Pancreas (tissue), 10 donors: ENCODE measurements around the gene RNPS1. TPM values are rescaled to one million over a fixed set of nuclear protein-coding genes. Genes with fewer than 3 reads are reported as not detected.
"Not testable (repeated sequence)": the region's sequence is repeated elsewhere in the genome, so short reads cannot be mapped to it uniquely, and the experiment has no call there.

Source experiments
- ATAC-seq, 4 donors: fragments of 200-7000 bp; cut with Tn5 transposase; one replicate each; pipeline versions ENCODE4 v1.8.0 to v1.9.1; 2020; ENCODE audit warnings: mild to moderate bottlenecking in 4 of 4, moderate library complexity in 4 of 4
- DNase-seq, 6 donors: peaks; one replicate each; pipeline ENCODE4 v3.0.0-alpha.2; 2020
- FAIRE-seq: peaks from 2 replicates; lab custom pipeline; 2012; peaks lifted over from hg19 to GRCh38; lab: Jason Lieb, UNC
- H3K27ac ChIP-seq, 4 donors: fragments of 200-600 bp; sonication (generic); 1 replicate in 3 of 4; 2 replicates in 1 of 4; pipeline versions ENCODE4 v1.5.0 to v1.8.0; 2020
- H3K27me3 ChIP-seq, 4 donors: fragments of 200-600 bp; one replicate each; pipeline ENCODE4 v1.8.0; 2021
- H3K36me3 ChIP-seq, 3 donors: fragments of 200-600 bp; sonication (generic) in 1 of 3; one replicate each; pipeline versions ENCODE4 v1.5.0 to v1.8.0; 2020 to 2021
- H3K4me1 ChIP-seq, 3 donors: fragments of 200-600 bp; one replicate each; pipeline ENCODE4 v1.8.0; 2021
- H3K4me3 ChIP-seq, 4 donors: fragments of 200-600 bp; sonication (generic) in 2 of 4; one replicate each; pipeline versions ENCODE4 v1.5.0 to v1.8.0; 2020 to 2021
- H3K9me3 ChIP-seq, 4 donors: fragments of 200-600 bp; one replicate each; pipeline ENCODE4 v1.8.0; 2021
- WGBS, 2 donors: extraction: QIAGEN DNeasy Blood & Tissue Kit; methylation state at CpG; one replicate each; pipeline ENCODE4 v1.1.7; 2013; 5-methylcytosine and 5-hydroxymethylcytosine counted together
- intact Hi-C, 3 donors: fragments of 100-400 bp; cut with DNase I; formaldehyde crosslinking; loops; one replicate each; pipeline versions ENCODE4 v1.11.1 to v1.14.2; 2022
- polyA plus RNA-seq, 2 donors: library from polyadenylated mRNA; stranded (reverse); fragments of 200-250 nt; gene quantifications; one replicate each; pipeline ENCODE4 v1.2.3, GENCODE V29; 2013
- total RNA-seq, 6 donors: library from RNA; stranded (reverse); fragmentation: NEBNext Ultra II Directional in 4 of 6; extraction: Animal tissue kit (Norgen Biotek cat#: 25700) in 4 of 6; gene quantifications; one replicate each; pipeline versions ENCODE4 v1.2.1 to v1.2.4, GENCODE V29; 2021 to 2023
- TF ChIP-seq, protein P1 (sequence below), 4 donors: fragments of 200-600 bp; sonication (generic) in 3 of 4; IDR thresholded peaks; one replicate each; pipeline versions ENCODE4 v1.5.0 to v1.8.0; 2021; ENCODE audit warnings: antibody characterized with exemption in 4 of 4
- donor health status: healthy with polysubstance abuse.
- donor health status: DM: no; HTN: no; CAD: no; lungs with moderate emphysema.
- donor health status: DM: no; HTN: no; CAD: no.
- donor health status: control.
- donor health status: control.
- donor health status: Bipolar disorder and iron deficiency.
- donor health status: DM: yes; HTN: yes; CAD: no.
- donor health status: DM: no; HTN: no; CAD: no.
- donor health status: DM: no; HTN: no; CAD: no.
- donor health status: DM: yes; HTN: yes; CAD: no.

The RNPS1 gene
- total and polyA plus RNA-seq, 8 donors, result 36.0 to 103 (median 54.3) TPM

DNA sequence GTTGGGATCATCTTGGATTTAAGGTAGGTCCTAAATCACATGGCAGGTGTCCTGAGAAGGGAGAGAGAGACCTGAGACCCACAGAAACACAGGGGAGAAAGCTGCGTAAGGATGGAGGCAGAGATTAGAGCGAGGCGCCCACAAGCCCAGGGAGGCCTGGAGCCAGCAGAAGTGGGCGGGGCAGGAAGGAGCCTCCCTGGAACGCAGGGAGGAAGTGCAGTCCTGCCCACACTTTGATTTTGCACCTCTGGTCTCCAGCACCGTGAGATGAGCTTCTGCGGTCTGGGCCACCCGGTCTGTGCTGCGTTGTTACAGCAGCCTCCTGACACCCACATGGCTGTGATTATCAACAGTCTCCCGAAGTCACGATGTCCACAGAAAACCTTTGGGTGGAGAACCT lies 25.3 kb downstream of the RNPS1 start:
- Histone ChIP-seq H3K4me1 (no peaks in the 10 kb centered on the region), H3K9me3 (no peaks in the 10 kb centered on the region), H3K27me3 (no peaks in the 10 kb centered on the region), H3K36me3 (peaks cover 0 to 43% (median 10%) of the 10 kb centered on the region in 3 donors), H3K4me3 (no peak overlapping the region), H3K27ac (no peak overlapping the region)
- ATAC-seq (no peak), DNase-seq (peak in 1 of 6 donors; percentile 21), FAIRE-seq (no peak)
- TF ChIP-seq, protein P1, sequence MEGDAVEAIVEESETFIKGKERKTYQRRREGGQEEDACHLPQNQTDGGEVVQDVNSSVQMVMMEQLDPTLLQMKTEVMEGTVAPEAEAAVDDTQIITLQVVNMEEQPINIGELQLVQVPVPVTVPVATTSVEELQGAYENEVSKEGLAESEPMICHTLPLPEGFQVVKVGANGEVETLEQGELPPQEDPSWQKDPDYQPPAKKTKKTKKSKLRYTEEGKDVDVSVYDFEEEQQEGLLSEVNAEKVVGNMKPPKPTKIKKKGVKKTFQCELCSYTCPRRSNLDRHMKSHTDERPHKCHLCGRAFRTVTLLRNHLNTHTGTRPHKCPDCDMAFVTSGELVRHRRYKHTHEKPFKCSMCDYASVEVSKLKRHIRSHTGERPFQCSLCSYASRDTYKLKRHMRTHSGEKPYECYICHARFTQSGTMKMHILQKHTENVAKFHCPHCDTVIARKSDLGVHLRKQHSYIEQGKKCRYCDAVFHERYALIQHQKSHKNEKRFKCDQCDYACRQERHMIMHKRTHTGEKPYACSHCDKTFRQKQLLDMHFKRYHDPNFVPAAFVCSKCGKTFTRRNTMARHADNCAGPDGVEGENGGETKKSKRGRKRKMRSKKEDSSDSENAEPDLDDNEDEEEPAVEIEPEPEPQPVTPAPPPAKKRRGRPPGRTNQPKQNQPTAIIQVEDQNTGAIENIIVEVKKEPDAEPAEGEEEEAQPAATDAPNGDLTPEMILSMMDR (IDR thresholded peaks at IDR 0.05), result no peak
- intact Hi-C loops, result no loop called here
- WGBS, 2 donors, result 90 to 95% methylated on average over 11 of the region's 11 CpGs

DNA sequence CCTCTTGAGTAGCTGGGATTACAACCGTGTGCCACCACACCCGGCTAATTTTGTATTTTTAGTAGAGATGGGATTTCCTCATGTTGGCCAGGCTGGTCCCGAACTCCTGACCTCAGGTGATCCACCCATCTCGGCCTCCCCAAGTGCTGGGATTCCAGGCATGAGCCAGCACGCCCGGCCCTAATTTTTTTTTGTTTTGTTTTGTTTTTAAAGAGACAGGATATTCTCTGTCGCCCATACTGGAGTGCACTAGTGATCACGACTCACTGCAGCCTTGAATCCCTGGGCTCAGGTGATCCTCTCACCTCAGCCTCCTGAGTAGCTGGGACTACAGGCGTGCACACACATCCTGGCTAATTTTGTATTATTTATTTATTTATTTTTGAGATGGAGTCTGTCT lies 27.6 kb downstream of the RNPS1 start:
- FAIRE-seq, H3K9me3 ChIP-seq, H3K4me1 ChIP-seq, intact Hi-C loops, H3K27me3 ChIP-seq, ATAC-seq, H3K4me3 ChIP-seq, H3K27ac ChIP-seq: not testable (repeated sequence)
- peak in 2 of 6 donors; percentile 6 for DNase-seq
- peaks cover 0 to 28% (median 4%) of the 10 kb centered on the region in 3 donors for H3K36me3 ChIP-seq
- WGBS, 2 donors, result 77 to 88% methylated on average over 9 of the region's 9 CpGs

DNA sequence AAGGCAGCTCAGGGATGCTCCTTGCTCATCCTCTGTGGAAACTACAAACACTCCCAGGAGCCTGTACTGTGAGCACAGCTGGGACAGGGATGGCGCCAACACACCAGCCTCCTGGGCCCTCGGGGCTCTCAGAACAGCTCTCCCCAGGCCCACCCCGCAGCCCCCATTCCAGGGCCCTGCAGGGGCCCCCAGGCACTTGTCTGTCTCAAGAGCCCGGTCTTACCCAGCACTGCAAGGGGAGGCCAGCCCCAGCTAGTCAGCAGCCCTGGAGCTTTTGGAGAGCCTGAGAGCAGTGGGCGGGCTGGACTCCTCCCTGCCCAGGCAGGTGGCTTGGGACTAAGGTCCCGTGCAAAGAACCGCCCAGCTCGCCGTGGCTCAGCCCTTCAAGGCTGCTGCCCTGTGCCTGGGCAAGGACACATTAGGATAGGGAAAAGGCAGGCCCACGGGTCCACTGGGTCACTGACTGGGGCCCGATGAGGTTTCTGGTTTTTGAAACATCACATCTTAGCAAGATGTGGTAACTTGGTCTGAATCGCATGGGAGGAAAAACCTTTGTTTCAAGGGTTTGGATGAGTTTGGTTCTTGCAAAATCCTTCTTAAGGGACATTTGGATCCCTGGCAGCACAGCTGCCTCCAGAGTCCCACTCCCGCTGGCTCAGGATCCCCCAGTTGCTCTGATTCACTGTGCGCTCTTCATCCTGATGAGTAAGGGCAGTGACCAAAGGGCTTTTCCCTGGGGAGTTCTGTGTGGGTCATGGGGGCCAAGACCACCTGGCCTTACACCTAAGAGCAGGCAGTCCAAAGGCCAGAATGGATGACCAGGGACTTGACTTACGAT lies 28.9 kb downstream of the RNPS1 start:
- peak in 2 of 6 donors; percentile 25 to 76 for DNase-seq

DNA sequence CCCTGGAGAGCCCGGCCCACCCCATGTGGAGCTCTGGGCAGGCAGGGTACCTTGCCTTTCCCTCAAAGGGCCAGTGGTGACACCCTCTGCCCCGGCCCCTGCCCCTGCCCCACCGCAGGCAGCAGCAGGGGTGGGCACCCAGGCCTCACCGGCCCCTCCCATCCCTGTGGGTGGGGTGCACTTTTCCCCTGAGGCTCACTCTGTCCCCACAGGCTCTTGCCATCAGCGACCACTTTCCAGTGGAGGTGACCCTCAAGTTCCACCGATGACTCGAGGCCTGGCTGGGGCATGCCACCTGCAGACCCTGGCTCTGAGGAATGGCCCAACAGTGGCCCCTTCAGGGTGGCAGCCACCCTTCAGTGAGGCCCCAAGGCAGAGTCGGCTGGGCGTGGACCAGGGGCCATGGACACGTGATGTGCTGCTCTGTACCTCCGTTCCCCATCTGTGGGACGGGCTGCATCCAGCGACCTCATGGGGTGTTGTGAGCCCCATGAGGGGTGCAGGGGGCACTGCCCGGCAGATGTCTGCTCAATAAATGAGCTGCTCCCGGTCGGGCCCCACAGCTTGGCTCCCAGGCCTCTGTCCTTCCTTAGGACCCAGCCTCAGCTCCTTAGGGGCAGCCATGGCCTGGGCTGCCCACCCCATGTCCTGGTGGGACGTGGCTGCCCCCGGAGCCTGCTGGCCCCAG lies 29.6 kb downstream of the RNPS1 start:
- Histone ChIP-seq H3K9me3 (no peaks in the 10 kb centered on the region), H3K4me1 (peaks cover 0 to 6% (median 0%) of the 10 kb centered on the region in 3 donors), H3K27me3 (no peaks in the 10 kb centered on the region), H3K36me3 (peaks cover 4 to 24% (median 16%) of the 10 kb centered on the region in 3 donors), H3K4me3 (no peak overlapping the region), H3K27ac (no peak overlapping the region)
- FAIRE-seq (no peak), DNase-seq (peak in 2 of 6 donors; percentile 40 to 64), ATAC-seq (peak in 3 of 4 donors; percentile 4 to 13 (median 7))
- intact Hi-C loops, result no loop called here
- 46 to 51% methylated on average over 15 to 18 of the region's 18 CpGs for WGBS, 2 donors
- TF ChIP-seq, protein P1 (IDR thresholded peaks at IDR 0.05), result no peak

More for the DNA sequence above, 28.9 kb downstream of the RNPS1 start:
- Histone ChIP-seq H3K4me3 (no peak overlapping the region), H3K27me3 (no peaks in the 10 kb centered on the region), H3K36me3 (peaks cover 0 to 27% (median 10%) of the 10 kb centered on the region in 3 donors), H3K27ac (no peak overlapping the region), H3K9me3 (no peaks in the 10 kb centered on the region), H3K4me1 (peaks cover 0 to 6% (median 0%) of the 10 kb centered on the region in 3 donors)
- ATAC-seq, result peak in 2 of 4 donors; percentile 5 to 8
- TF ChIP-seq, protein P1 (IDR thresholded peaks at IDR 0.05), result no peak
- 63 to 65% methylated on average over 14 to 15 of the region's 15 CpGs for WGBS, 2 donors
- FAIRE-seq, result no peak
- intact Hi-C loops, result no loop called here

DNA sequence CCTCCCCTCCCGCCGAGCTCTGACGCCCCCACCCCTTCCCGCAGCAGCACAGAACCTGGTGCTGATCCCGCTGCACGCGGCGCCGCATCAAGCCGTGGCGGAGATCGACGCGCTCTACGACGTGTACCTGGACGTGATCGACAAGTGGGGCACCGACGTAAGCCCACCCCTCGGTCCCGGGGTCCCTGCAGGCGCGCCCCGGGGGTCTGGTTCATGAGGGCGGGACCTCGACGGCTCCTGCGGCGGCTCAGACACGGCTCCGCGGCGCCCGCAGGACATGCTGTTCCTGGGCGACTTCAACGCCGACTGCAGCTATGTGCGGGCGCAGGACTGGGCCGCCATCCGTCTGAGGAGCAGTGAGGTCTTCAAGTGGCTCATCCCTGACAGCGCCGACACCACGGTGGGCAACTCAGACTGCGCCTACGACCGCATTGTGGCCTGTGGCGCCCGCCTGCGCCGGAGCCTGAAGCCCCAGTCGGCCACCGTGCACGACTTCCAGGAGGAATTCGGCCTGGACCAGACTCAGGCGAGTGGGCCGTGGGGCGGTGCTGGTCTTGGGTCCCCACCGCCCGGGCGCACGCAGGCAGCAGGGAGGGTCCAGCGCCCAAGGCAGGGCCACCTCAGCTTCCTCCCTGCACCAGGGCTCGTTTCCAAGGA lies 30.3 kb downstream of the RNPS1 start:
- DNase-seq (peak in 1 of 6 donors; percentile 76), ATAC-seq (peak in 3 of 4 donors; percentile 4 to 24 (median 9)), FAIRE-seq (no peak)
- no peaks in the 10 kb centered on the region for H3K27me3 ChIP-seq
- H3K4me1 ChIP-seq, result peaks cover 0 to 6% (median 0%) of the 10 kb centered on the region in 3 donors
- H3K4me3 ChIP-seq, result no peak overlapping the region
- H3K27ac ChIP-seq, result no peak overlapping the region
- intact Hi-C loops, result no loop called here
- H3K9me3 ChIP-seq, result no peaks in the 10 kb centered on the region
- TF ChIP-seq, protein P1 (IDR thresholded peaks at IDR 0.05), result no peak
- 27 to 35% methylated on average over 60 to 65 of the region's 65 CpGs for WGBS, 2 donors
- peaks cover 4 to 23% (median 21%) of the 10 kb centered on the region in 3 donors for H3K36me3 ChIP-seq
